OCI-LY3 (cell line): Measurements from ENCODE around the gene PLA2G2F.

Experiments used
- EZH2phosphoT487 ChIP-seq: fragments of 200-600 bp; shearing (Covaris generic); IDR thresholded peaks from 2 replicates; pipeline ENCODE4 v1.6.1; 2018; ENCODE audit warnings: antibody characterized with exemption, mixed run types, low read depth
- TF ChIP-seq, protein P1 (sequence below): fragments of 200-600, 300-600 bp; sonication (generic); IDR thresholded peaks from 2 replicates; pipeline ENCODE4 v1.5.1; 2014; ENCODE audit warnings: antibody characterized with exemption, low read length, low read depth

DNA sequence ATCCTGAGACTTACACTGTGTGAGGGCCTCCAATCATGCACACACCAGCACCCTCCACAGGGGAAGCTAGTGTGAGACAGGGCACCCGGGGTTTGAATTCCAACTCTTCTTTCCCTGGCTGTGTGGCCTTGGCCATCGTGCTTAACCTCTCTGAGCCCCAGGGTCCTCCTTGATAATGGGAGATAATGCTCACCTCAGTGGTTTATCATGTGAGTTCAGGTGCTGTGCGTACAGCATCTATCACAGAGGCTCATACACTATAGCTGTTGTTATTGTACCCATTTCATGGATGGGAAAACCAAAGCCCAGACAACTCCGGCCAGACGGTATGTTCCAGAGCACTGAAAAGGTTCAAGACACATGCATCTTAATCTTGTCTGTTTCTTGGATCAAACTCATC is 30.8 kb downstream of the PLA2G2F start:
- TF ChIP-seq, protein P1, sequence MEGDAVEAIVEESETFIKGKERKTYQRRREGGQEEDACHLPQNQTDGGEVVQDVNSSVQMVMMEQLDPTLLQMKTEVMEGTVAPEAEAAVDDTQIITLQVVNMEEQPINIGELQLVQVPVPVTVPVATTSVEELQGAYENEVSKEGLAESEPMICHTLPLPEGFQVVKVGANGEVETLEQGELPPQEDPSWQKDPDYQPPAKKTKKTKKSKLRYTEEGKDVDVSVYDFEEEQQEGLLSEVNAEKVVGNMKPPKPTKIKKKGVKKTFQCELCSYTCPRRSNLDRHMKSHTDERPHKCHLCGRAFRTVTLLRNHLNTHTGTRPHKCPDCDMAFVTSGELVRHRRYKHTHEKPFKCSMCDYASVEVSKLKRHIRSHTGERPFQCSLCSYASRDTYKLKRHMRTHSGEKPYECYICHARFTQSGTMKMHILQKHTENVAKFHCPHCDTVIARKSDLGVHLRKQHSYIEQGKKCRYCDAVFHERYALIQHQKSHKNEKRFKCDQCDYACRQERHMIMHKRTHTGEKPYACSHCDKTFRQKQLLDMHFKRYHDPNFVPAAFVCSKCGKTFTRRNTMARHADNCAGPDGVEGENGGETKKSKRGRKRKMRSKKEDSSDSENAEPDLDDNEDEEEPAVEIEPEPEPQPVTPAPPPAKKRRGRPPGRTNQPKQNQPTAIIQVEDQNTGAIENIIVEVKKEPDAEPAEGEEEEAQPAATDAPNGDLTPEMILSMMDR, result no peak
- TF ChIP-seq EZH2phosphoT487, result no peak
